MCF 10A (cell line): ENCODE measurements around the gene XK. TPM values are rescaled to one million over a fixed set of nuclear protein-coding genes. Genes with fewer than 3 reads are reported as not detected.

Source experiments
- BruUV-seq: library from RNA; stranded (reverse); fragments of 400-500 nt; replicated peaks from 2 replicates; lab custom pipeline; 2021; lab: Mats Ljungman, UMichigan
- CTCF ChIA-PET: fragments of 300-600 bp; sonication (Branson Sonifier 250); formaldehyde crosslinking; extraction: SDS; loops from one replicate; lab custom pipeline; 2021; ENCODE audit warnings: antibody characterized with exemption, inconsistent platforms; lab: Yijun Ruan, JAX
- POLR2A ChIA-PET: fragments of 300-600, 350-650 bp; sonication (Branson Sonifier 250); formaldehyde crosslinking; extraction: SDS; loops from one replicate; lab custom pipeline; 2020; ENCODE audit warnings: antibody characterized with exemption, inconsistent platforms; lab: Yijun Ruan, JAX
- DNase-seq: peaks from one replicate; pipeline ENCODE4 v3.0.0-alpha.2; 2018; ENCODE audit not compliant: unreplicated experiment
- H3K27ac Mint-ChIP-seq: one replicate; pipeline ENCODE4 v1.8.0; 2022; ENCODE audit warnings: mild to moderate bottlenecking, low read depth, mixed read lengths; ENCODE audit not compliant: unreplicated experiment
- H3K27me3 Mint-ChIP-seq: one replicate; pipeline ENCODE4 v1.8.0; 2022; ENCODE audit warnings: mixed read lengths; ENCODE audit not compliant: insufficient read depth, unreplicated experiment
- H3K36me3 Mint-ChIP-seq: one replicate; pipeline ENCODE4 v1.8.0; 2022; ENCODE audit warnings: mild to moderate bottlenecking, moderate library complexity, mixed read lengths; ENCODE audit not compliant: insufficient read depth, unreplicated experiment
- H3K4me1 Mint-ChIP-seq: one replicate; pipeline ENCODE4 v1.8.0; 2022; ENCODE audit warnings: mixed read lengths; ENCODE audit not compliant: insufficient read depth, unreplicated experiment
- H3K4me3 Mint-ChIP-seq: one replicate; pipeline ENCODE4 v1.8.0; 2022; ENCODE audit warnings: mild to moderate bottlenecking, moderate library complexity, mixed read lengths; ENCODE audit not compliant: unreplicated experiment
- H3K9me3 Mint-ChIP-seq: one replicate; pipeline ENCODE4 v1.8.0; 2022; ENCODE audit warnings: mixed read lengths; ENCODE audit not compliant: unreplicated experiment
- CTCF ChIP-seq: fragments of 200-600 bp; IDR thresholded peaks from one replicate; pipeline ENCODE4 v1.8.0; 2022; ENCODE audit warnings: antibody characterized with exemption, mild to moderate bottlenecking; ENCODE audit not compliant: unreplicated experiment
- intact Hi-C: fragments of 100-400 bp; cut with micrococcal nuclease; formaldehyde crosslinking; loops from 2 replicates; pipeline ENCODE4 v1.14.1; 2022
- total RNA-seq: library from RNA; stranded (reverse); gene quantifications from 2 replicates; pipeline ENCODE4 v1.2.3, GENCODE V29; 2022

The XK gene
- total RNA-seq, 1 experiment from 2014 or later: 0.63 TPM

GRCh38 chrX:37776987-37777325 is 91.4 kb downstream of the XK start:
- no peaks in the 10 kb centered on the region for H3K4me1 Mint-ChIP-seq
- BruUV-seq: no TSS peak
- H3K36me3 Mint-ChIP-seq: no peaks in the 10 kb centered on the region
- POLR2A ChIA-PET: no interaction called here
- H3K9me3 Mint-ChIP-seq: no peaks in the 10 kb centered on the region
- DNase-seq: no peak
- no peak overlapping the region for H3K27ac Mint-ChIP-seq
- CTCF ChIA-PET: interaction anchor here (0.7 to 1.0 kb wide), 2 partner anchors 14 to 36 kb away, joined by 4 to 6 read pairs; no protein-coding TSS in a partner anchor
- no peak overlapping the region for H3K4me3 Mint-ChIP-seq
- no peak for TF ChIP-seq CTCF
- peaks cover 35% of the 10 kb centered on the region for H3K27me3 Mint-ChIP-seq
- intact Hi-C loops: no loop called here

DNA sequence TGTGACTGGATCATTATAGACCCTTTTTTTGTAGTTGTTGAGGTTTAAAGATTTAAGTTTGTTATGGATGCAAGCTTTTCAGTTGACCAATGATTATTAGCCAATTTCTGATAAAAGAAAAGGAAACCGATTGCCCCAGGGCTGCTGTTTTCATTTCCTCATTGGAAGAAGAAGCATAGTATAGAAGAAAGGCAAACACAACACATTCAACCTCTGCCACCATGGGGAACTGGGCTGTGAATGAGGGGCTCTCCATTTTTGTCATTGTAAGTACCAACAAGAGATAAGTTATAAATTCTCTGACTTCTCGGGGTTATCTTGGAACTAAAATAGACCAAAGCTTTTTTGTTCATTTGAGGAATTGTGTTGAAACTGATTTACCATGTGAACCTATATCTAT is 94.3 kb downstream of the XK start, which contains the start of gene CYBB:
TSS of gene CYBB (plus strand) at position 203 of the 400 bp plus-strand sequence. CDS start at position 222, 19 bp downstream.
- CTCF ChIA-PET: interaction anchor here (0.6 to 1.5 kb wide), 3 partner anchors 13 to 1081 kb away, joined by 3 read pairs; no protein-coding TSS in a partner anchor
- no peak within 1 kb of the TSS for H3K27ac Mint-ChIP-seq
- BruUV-seq: no TSS peak

DNA sequence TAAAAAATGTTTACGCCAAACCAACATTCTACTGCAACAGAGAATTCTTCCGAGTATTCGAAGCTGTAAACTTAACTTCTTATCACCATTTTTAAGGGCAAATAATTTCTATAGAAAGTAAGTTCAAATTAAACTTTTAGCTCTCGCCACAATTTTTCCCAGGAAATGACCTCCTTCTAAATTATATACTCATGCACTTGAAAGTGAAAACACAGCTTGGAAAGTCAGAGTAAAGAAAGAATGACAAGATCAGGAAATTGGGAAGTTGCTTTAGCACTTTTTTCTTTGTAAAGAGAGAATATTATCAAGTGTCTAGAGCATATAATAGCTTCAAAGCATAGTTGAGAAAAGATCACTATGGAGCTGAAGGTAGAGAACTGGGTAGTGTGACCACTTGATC is 95.5 kb downstream of the XK start:
- no peak for TF ChIP-seq CTCF
- intact Hi-C loops: no loop called here
- Mint-ChIP-seq H3K9me3 (no peaks in the 10 kb centered on the region), H3K27me3 (peaks cover 54% of the 10 kb centered on the region), H3K4me3 (no peak overlapping the region), H3K4me1 (no peaks in the 10 kb centered on the region), H3K36me3 (no peaks in the 10 kb centered on the region), H3K27ac (no peak overlapping the region)
- ChIA-PET POLR2A (no interaction called here), CTCF (interaction anchor here (0.6 to 1.1 kb wide), 3 partner anchors 36 to 395 kb away, joined by 3 to 5 read pairs (median 5); no protein-coding TSS in a partner anchor)
- DNase-seq: no peak
- BruUV-seq: no TSS peak

More for the DNA sequence above, 94.3 kb downstream of the XK start, which contains the start of gene CYBB:
- DNase-seq: no peak
- Mint-ChIP-seq H3K9me3 (no peaks in the 10 kb centered on the region), H3K36me3 (no peaks in the 10 kb centered on the region), H3K27me3 (peaks cover 58% of the 10 kb centered on the region), H3K4me3 (no peak within 1 kb of the TSS), H3K4me1 (no peaks in the 10 kb centered on the region)
- TF ChIP-seq CTCF: no peak
- POLR2A ChIA-PET: no interaction called here
- intact Hi-C loops: no loop called here

Other genes starting within 250 kb of the XK start
- 0.47 and 0.54 TPM in 2 replicates for gene LANCL3, start 114.1 kb upstream of the XK start, total RNA-seq
- 0.07 TPM in 1 of 2 replicates, not detected in the other for gene CYBB, start 94.3 kb downstream of the XK start, total RNA-seq
- 19.3 and 30.5 TPM in 2 replicates for gene DYNLT3, start 161.8 kb downstream of the XK start, total RNA-seq